ENCODE results near the gene EP400.

GRCh38 chr12:131929581-131930456 lies 19.9 kb upstream of the EP400 start:
- TF ChIP-seq NFYB (CRISPR knock-in tag; IDR thresholded peaks at IDR 0.05) (no peak), CTCF (CRISPR knock-in tag; IDR thresholded peaks at IDR 0.05) (no peak), CHCHD3 (CRISPR knock-in tag; IDR thresholded peaks at IDR 0.05) (no peak), ZNF768 (CRISPR knock-in tag; IDR thresholded peaks at IDR 0.05) (no peak), LBX2 (CRISPR knock-in tag; IDR thresholded peaks at IDR 0.05; ENCODE audit: borderline replicate concordance) (no peak)
